ENCODE measurements around the gene GYPC.

DNA sequence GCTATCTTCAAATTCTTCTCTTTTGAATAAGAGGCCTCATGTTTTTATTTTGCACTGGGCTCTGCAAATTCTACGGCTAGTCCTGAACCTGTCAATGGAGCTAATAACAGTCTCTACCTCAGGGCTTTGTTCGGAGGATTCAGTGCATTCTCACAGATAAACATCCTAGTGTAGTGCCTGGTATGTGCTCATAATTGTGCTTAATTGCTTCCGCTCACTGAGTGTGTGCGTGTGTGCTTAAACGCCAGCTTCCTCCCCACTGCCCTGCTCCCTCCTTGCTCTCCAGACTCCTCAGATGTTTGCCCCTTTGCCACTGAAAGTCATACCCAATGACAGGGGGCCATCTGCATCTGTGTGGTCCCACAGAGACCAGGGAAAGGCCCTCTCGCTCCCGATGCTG, 6.7 kb downstream of the GYPC start:
- TF ChIP-seq, protein P1, sequence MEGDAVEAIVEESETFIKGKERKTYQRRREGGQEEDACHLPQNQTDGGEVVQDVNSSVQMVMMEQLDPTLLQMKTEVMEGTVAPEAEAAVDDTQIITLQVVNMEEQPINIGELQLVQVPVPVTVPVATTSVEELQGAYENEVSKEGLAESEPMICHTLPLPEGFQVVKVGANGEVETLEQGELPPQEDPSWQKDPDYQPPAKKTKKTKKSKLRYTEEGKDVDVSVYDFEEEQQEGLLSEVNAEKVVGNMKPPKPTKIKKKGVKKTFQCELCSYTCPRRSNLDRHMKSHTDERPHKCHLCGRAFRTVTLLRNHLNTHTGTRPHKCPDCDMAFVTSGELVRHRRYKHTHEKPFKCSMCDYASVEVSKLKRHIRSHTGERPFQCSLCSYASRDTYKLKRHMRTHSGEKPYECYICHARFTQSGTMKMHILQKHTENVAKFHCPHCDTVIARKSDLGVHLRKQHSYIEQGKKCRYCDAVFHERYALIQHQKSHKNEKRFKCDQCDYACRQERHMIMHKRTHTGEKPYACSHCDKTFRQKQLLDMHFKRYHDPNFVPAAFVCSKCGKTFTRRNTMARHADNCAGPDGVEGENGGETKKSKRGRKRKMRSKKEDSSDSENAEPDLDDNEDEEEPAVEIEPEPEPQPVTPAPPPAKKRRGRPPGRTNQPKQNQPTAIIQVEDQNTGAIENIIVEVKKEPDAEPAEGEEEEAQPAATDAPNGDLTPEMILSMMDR (IDR thresholded peaks at IDR 0.05): no peak
- no peak for TF ChIP-seq POLR2A (IDR thresholded peaks at IDR 0.05)
- no peak for TF ChIP-seq POLR2AphosphoS5 (IDR thresholded peaks at IDR 0.05)

Data from prostate gland (tissue), 2 donors.